ENCODE measurements around the gene PTPRK. TPM values are rescaled to one million over a fixed set of nuclear protein-coding genes. Genes with fewer than 3 reads are reported as not detected.

Gene PTPRK
- total and polyA plus RNA-seq, 7 donors: 6.0 to 51.3 (median 46.7) TPM

DNA sequence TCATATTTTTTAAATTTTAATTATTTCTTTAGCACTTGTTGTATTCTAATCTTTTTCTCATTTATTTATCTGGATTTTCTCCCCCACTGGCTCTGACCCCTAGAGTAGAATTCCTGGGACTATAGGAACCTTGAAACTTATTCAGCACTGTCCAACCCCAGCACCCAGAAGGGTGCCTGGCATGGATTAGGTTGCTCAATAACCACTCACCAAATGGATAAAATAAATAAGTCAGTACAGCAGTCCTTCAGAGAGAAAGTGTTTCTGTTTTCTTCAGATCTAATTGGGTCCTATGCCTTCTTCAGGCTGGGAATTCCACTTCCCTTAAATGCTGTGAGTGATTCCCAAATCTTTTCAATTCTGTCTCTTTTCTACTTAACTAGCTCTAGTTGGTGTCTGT, 206.2 kb downstream of the PTPRK start:
- TF ChIP-seq POLR2A (IDR thresholded peaks at IDR 0.05) (no peak), POLR2AphosphoS5 (IDR thresholded peaks at IDR 0.05) (no peak), EP300 (IDR thresholded peaks at IDR 0.05) (no peak)
- TF ChIP-seq, protein P1, sequence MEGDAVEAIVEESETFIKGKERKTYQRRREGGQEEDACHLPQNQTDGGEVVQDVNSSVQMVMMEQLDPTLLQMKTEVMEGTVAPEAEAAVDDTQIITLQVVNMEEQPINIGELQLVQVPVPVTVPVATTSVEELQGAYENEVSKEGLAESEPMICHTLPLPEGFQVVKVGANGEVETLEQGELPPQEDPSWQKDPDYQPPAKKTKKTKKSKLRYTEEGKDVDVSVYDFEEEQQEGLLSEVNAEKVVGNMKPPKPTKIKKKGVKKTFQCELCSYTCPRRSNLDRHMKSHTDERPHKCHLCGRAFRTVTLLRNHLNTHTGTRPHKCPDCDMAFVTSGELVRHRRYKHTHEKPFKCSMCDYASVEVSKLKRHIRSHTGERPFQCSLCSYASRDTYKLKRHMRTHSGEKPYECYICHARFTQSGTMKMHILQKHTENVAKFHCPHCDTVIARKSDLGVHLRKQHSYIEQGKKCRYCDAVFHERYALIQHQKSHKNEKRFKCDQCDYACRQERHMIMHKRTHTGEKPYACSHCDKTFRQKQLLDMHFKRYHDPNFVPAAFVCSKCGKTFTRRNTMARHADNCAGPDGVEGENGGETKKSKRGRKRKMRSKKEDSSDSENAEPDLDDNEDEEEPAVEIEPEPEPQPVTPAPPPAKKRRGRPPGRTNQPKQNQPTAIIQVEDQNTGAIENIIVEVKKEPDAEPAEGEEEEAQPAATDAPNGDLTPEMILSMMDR (IDR thresholded peaks at IDR 0.05): no peak
- DNase-seq: no peak
- Histone ChIP-seq H3K27me3 (no peaks in the 10 kb centered on the region), H3K36me3 (no peaks in the 10 kb centered on the region), H3K9me3 (no peaks in the 10 kb centered on the region), H3K4me3 (no peak overlapping the region), H3K4me1 (peaks cover 0 to 5% (median 0%) of the 10 kb centered on the region in 4 donors), H3K27ac (no peak overlapping the region)
- intact Hi-C loops (cut with DNase I): no loop called here

DNA sequence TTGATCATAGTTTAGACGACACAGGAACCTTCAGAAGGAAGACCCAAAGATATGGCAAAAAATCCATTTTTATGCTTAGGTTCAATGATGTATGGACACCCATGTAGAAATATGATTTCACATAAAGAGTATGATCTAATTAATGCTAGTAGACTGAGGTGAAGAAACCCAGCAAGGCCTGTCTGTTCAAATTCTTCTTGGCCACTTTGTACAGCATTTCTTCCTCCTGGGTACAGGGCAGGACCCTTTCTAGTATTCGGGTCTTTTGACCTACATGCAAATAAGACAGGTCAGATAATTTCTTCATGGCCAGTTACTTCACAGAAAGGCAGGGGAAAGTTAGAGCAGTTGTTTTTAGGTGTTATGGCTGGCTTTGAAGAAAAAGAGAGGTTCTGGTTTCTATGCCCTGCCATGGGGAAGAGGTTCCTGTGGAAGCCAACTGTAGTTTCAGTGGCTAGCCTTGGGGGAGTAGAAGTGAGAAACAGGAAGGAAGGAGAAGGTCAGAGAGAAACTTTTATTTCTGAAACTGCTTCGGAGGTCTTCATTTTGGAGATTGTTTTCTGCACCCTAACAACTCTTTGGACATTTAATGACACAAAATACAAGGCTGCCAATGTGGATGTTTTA, 208.3 kb downstream of the PTPRK start:
- TF ChIP-seq POLR2AphosphoS5 (IDR thresholded peaks at IDR 0.05): no peak
- TF ChIP-seq, protein P1 (IDR thresholded peaks at IDR 0.05): no peak
- TF ChIP-seq EP300 (IDR thresholded peaks at IDR 0.05): no peak
- TF ChIP-seq POLR2A (IDR thresholded peaks at IDR 0.05): no peak
- no peak overlapping the region for H3K27ac ChIP-seq

DNA sequence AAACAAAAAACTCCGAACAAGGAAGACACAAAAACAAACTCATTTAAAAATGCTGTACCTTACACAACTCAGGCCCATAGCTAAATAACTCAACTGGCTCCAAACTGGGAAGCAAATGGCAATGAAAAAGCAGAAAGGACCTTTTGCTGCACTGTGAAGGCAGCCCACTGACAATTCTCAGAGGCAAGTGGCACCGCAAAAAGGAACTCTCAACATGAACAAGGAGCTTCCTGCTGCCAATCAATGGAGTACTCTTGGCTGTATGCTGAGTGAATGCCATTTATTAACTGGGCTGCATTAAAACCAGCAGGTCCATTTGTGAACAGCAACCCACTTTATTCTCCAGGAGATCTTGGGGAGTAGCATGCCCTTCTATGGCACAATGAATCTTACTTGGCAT, 209.9 kb downstream of the PTPRK start:
- Histone ChIP-seq H3K4me1 (peaks cover 0 to 13% (median 4%) of the 10 kb centered on the region in 4 donors), H3K9me3 (no peaks in the 10 kb centered on the region), H3K36me3 (no peaks in the 10 kb centered on the region), H3K4me3 (no peak overlapping the region), H3K27me3 (no peaks in the 10 kb centered on the region), H3K27ac (no peak overlapping the region)
- 76 to 94% methylated on average over 2 of the region's 2 CpGs for WGBS, 2 donors
- DNase-seq: no peak
- intact Hi-C loops (cut with DNase I): no loop called here
- TF ChIP-seq, protein P1 (IDR thresholded peaks at IDR 0.05): no peak
- no peak for TF ChIP-seq POLR2A (IDR thresholded peaks at IDR 0.05)
- TF ChIP-seq EP300 (IDR thresholded peaks at IDR 0.05): no peak
- no peak for TF ChIP-seq POLR2AphosphoS5 (IDR thresholded peaks at IDR 0.05)

More for the DNA sequence above, 208.3 kb downstream of the PTPRK start:
- 74 to 88% methylated on average over 3 of the region's 3 CpGs for WGBS, 2 donors
- no peak for DNase-seq
- intact Hi-C loops (cut with DNase I): no loop called here
- Histone ChIP-seq H3K27me3 (no peaks in the 10 kb centered on the region), H3K4me1 (peaks cover 0 to 5% (median 0%) of the 10 kb centered on the region in 4 donors), H3K36me3 (no peaks in the 10 kb centered on the region), H3K9me3 (no peaks in the 10 kb centered on the region), H3K4me3 (no peak overlapping the region)

DNA sequence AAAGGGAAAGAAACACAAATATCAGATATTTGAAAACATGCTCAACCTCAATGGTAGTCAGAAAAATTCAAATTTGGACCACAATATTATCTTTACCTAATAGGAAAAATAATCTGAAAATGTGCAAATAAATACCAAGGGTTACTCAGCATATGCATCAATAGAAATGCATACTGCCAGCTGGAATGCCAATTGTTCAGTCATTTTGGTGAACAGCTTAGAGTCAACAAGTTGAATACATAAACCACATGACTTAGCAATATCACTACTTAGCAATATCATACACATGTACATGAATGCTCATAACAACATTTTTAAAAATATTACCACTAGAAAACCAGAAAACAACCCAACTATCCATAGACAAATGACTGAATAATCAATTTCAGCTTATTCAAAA, 212.7 kb downstream of the PTPRK start:
- no peak for DNase-seq

More for the DNA sequence above, 212.7 kb downstream of the PTPRK start:
- no peaks in the 10 kb centered on the region for H3K9me3 ChIP-seq
- H3K27ac ChIP-seq: no peak overlapping the region
- TF ChIP-seq, protein P1 (IDR thresholded peaks at IDR 0.05): no peak
- TF ChIP-seq EP300 (IDR thresholded peaks at IDR 0.05) (no peak), POLR2AphosphoS5 (IDR thresholded peaks at IDR 0.05) (no peak), POLR2A (IDR thresholded peaks at IDR 0.05) (no peak)
- no peaks in the 10 kb centered on the region for H3K36me3 ChIP-seq
- peaks cover 0 to 22% (median 8%) of the 10 kb centered on the region in 4 donors for H3K4me1 ChIP-seq
- intact Hi-C loops (cut with DNase I): no loop called here
- H3K4me3 ChIP-seq: no peak overlapping the region
- no peaks in the 10 kb centered on the region for H3K27me3 ChIP-seq

Data from sigmoid colon (tissue), 7 donors.